Sigmoid colon (tissue), 7 donors: ENCODE measurements around the gene SDCCAG8. TPM values are rescaled to one million over a fixed set of nuclear protein-coding genes. Genes with fewer than 3 reads are reported as not detected.

Experiments
- DNase-seq: peaks from one replicate; pipeline ENCODE4 v3.0.0-alpha.2; 2019
- H3K27ac ChIP-seq, 4 donors: fragments of 200-600 bp; sonication (generic); one replicate each; pipeline ENCODE4 v1.5.1; 2016 to 2019; ENCODE audit warnings: mild to moderate bottlenecking in 1 of 4
- H3K27me3 ChIP-seq, 3 donors: fragments of 200-600 bp; sonication (generic); one replicate each; pipeline ENCODE4 v1.5.1; 2019; ENCODE audit warnings: mild to moderate bottlenecking in 1 of 3
- H3K36me3 ChIP-seq, 4 donors: fragments of 200-600 bp; sonication (generic); one replicate each; pipeline ENCODE4 v1.5.1; 2016 to 2019
- H3K4me1 ChIP-seq, 4 donors: fragments of 200-600 bp; sonication (generic); one replicate each; pipeline ENCODE4 v1.5.1; 2017 to 2019
- H3K4me3 ChIP-seq, 4 donors: fragments of 200-600 bp; sonication (generic); one replicate each; pipeline ENCODE4 v1.5.1; 2017 to 2019; ENCODE audit warnings: mild to moderate bottlenecking in 2 of 4, moderate library complexity in 1 of 4
- H3K9me3 ChIP-seq, 4 donors: fragments of 200-600 bp in 3 of 4; sonication (generic) in 3 of 4; one replicate each; pipeline versions ENCODE4 v1.5.1 to v1.6.1; 2013 to 2019
- EP300 ChIP-seq, 4 donors: sonication (generic); formaldehyde crosslinking; IDR thresholded peaks; one replicate each; pipeline ENCODE4 v1.6.1; 2017; ENCODE audit warnings: antibody characterized with exemption in 4 of 4
- POLR2A ChIP-seq, 2 donors: fragments of 450-650 bp; IDR thresholded peaks; one replicate each; pipeline ENCODE4 v1.6.1; 2016; ENCODE audit warnings: antibody characterized with exemption in 2 of 2, mild to moderate bottlenecking in 2 of 2, moderate library complexity in 2 of 2
- POLR2AphosphoS5 ChIP-seq, 4 donors: sonication (generic); formaldehyde crosslinking; IDR thresholded peaks; one replicate each; pipeline ENCODE4 v1.6.1; 2017; ENCODE audit warnings: antibody characterized with exemption in 4 of 4
- WGBS, 2 donors: extraction: QIAGEN DNeasy Blood & Tissue Kit; methylation state at CpG; one replicate each; pipeline ENCODE4 v1.1.7; 2013; 5-methylcytosine and 5-hydroxymethylcytosine counted together
- intact Hi-C: fragments of 100-400 bp; cut with DNase I; formaldehyde crosslinking; loops from one replicate; pipeline ENCODE4 v1.15.1; 2023
- polyA plus RNA-seq, 3 donors: library from polyadenylated mRNA; stranded (reverse); fragments of 200-250 nt; gene quantifications; one replicate each; pipeline ENCODE4 v1.2.3, GENCODE V29; 2013
- small RNA-seq, 3 donors: library from RNA; depleted of rRNA; stranded (forward); fragments of <200 nt; gene quantifications; one replicate each; pipeline ENCODE3, GENCODE V24; 2016
- total RNA-seq, 4 donors: library from RNA; depleted of rRNA; stranded (reverse); fragments of >200 nt; gene quantifications; one replicate each; pipeline ENCODE4 v1.1.0, GENCODE V29; 2016
- TF ChIP-seq, protein P1 (sequence below), 4 experiments: fragments of 450-650 bp in 3 of 4; fragments of 200-600 bp in 1 of 4; IDR thresholded peaks; one replicate each; pipeline ENCODE4 v1.5.1; 2016 to 2019; ENCODE audit warnings: antibody characterized with exemption in 4 of 4, mild to moderate bottlenecking in 3 of 4, moderate library complexity in 2 of 4
- donor health status: healthy with polysubstance abuse.
- donor health status: Bipolar disorder and iron deficiency.
- donor health status: healthy.

The SDCCAG8 gene
- total and polyA plus RNA-seq, 7 donors = 15.6 to 49.7 (median 30.3) TPM

DNA sequence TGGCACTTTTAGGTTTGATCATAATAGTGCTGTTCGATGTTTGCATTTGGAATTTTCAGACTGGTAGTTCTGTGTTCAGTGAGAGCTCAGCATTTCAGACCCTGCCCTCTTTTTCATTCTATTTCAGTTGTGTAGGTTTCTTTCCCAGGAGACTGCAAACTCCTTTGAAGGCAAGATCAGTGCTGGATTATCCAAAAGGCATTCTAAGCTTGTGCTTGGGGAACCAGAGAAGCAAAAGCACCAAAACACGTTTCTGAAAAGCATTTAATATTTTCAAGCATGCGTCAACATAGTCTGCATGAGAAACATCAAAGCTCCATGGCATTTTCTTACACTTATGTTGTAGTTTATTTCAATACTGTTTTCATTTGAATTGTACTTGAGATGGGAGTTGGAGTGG, 292.1 kb downstream of the SDCCAG8 start:
- intact Hi-C loops = no loop called here
- Histone ChIP-seq H3K4me3 (no peak overlapping the region), H3K9me3 (no peaks in the 10 kb centered on the region), H3K4me1 (peaks cover 0 to 3% (median 0%) of the 10 kb centered on the region in 4 donors), H3K27me3 (no peaks in the 10 kb centered on the region), H3K27ac (no peak overlapping the region), H3K36me3 (peaks cover 0 to 14% (median 3%) of the 10 kb centered on the region in 4 donors)
- TF ChIP-seq EP300 (IDR thresholded peaks at IDR 0.05) (no peak), POLR2A (IDR thresholded peaks at IDR 0.05) (no peak)
- TF ChIP-seq, protein P1, sequence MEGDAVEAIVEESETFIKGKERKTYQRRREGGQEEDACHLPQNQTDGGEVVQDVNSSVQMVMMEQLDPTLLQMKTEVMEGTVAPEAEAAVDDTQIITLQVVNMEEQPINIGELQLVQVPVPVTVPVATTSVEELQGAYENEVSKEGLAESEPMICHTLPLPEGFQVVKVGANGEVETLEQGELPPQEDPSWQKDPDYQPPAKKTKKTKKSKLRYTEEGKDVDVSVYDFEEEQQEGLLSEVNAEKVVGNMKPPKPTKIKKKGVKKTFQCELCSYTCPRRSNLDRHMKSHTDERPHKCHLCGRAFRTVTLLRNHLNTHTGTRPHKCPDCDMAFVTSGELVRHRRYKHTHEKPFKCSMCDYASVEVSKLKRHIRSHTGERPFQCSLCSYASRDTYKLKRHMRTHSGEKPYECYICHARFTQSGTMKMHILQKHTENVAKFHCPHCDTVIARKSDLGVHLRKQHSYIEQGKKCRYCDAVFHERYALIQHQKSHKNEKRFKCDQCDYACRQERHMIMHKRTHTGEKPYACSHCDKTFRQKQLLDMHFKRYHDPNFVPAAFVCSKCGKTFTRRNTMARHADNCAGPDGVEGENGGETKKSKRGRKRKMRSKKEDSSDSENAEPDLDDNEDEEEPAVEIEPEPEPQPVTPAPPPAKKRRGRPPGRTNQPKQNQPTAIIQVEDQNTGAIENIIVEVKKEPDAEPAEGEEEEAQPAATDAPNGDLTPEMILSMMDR (IDR thresholded peaks at IDR 0.05) = no peak
- WGBS, 2 donors = 87 to 92% methylated on average over 3 of the region's 3 CpGs
- DNase-seq = no peak

DNA sequence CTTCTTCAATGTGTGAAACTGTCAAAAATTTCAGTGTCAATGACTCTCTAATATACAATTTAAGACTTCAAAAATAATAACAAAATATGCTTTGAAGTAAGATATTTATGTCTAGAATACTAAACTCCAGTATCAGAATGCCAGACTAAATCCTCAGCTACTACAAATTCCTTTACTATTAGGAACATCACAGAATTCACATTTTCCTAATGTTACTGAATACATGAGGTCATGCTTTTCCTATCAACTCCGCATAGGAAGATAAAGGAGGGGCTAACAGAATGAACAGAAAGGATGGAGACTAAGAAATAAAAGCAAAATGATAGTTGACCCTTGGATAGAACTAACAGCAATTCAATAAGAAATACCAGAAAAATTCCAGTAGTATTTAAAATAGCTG, 292.7 kb downstream of the SDCCAG8 start:
- no peak overlapping the region for H3K27ac ChIP-seq
- H3K9me3 ChIP-seq = no peaks in the 10 kb centered on the region
- WGBS, 2 donors = 96% methylated on average over 1 of the region's 1 CpG
- H3K4me1 ChIP-seq = peaks cover 0 to 4% (median 0%) of the 10 kb centered on the region in 4 donors
- no peak for DNase-seq
- intact Hi-C loops = no loop called here
- peaks cover 0 to 14% (median 3%) of the 10 kb centered on the region in 4 donors for H3K36me3 ChIP-seq
- H3K27me3 ChIP-seq = no peaks in the 10 kb centered on the region
- no peak overlapping the region for H3K4me3 ChIP-seq
- TF ChIP-seq POLR2AphosphoS5 (IDR thresholded peaks at IDR 0.05) (no peak), POLR2A (IDR thresholded peaks at IDR 0.05) (no peak)

DNA sequence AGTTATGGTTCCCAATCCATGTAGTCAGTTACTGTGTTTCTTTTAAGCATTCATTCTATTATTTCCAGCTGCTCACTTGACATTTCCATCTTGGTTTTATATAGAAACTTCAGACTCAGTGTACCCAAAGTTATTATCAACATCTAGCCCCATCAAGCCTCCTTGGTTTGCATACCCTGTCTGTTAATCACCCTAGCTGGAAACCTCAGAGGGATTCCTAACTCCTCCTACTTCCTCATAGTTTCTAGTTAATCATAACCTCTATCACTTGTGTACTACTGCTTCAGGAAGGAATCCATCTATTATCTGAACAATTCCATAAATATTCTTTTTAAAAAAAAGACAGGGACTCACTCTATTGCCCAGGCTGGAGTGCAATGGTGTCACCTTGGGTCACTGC, 293.3 kb downstream of the SDCCAG8 start:
- Histone ChIP-seq H3K9me3 (no peaks in the 10 kb centered on the region), H3K4me3 (no peak overlapping the region), H3K36me3 (peaks cover 0 to 12% (median 3%) of the 10 kb centered on the region in 4 donors), H3K4me1 (peaks cover 0 to 4% (median 0%) of the 10 kb centered on the region in 4 donors), H3K27ac (no peak overlapping the region), H3K27me3 (no peaks in the 10 kb centered on the region)
- intact Hi-C loops = no loop called here
- DNase-seq = no peak
- TF ChIP-seq POLR2A (IDR thresholded peaks at IDR 0.05) (no peak), POLR2AphosphoS5 (IDR thresholded peaks at IDR 0.05) (no peak), EP300 (IDR thresholded peaks at IDR 0.05) (no peak)
- TF ChIP-seq, protein P1 (IDR thresholded peaks at IDR 0.05) = no peak

Small RNA genes lying within 50 kb of the gene (small RNA-seq; reads per million reads assigned to genes)
- 1.7 to 8.1 (median 2.7) reads per million in 3 donors for gene MIR4677

Other genes with a start within 250 kb of the SDCCAG8 start
- 10 to 100 TPM; 27.6 to 46.3 (median 33.6) TPM for gene CEP170, start 760 bp upstream of the SDCCAG8 start, total RNA-seq
- 1 to 10 TPM; 4.6 to 8.9 (median 7.8) TPM for gene CEP170, start 760 bp upstream of the SDCCAG8 start, polyA plus RNA-seq